GM21515 (cell line): ENCODE results near the gene GPR160.
"Not testable (repeated sequence)": the region's sequence is repeated elsewhere in the genome, so short reads cannot be mapped to it uniquely, and the experiment has no call there.

Experiments used
- ATAC-seq: cut with Tn5 transposase; IDR thresholded peaks from one replicate; pipeline ENCODE4 v1.9.1; 2021; ENCODE audit not compliant: unreplicated experiment

The GPR160 gene

GRCh38 chr3:170037463-170038433 is at the start of gene GPR160:
GPR160 (plus strand) TSS chr3:170037995; CDS start chr3:170083973, 45,978 bp downstream.
- ATAC-seq: peak; percentile 85

GRCh38 chr3:169990431-169990830 is 47.4 kb upstream of the GPR160 start:
- no peak for ATAC-seq

- ATAC-seq: no peak
These were observed 45.6 kb upstream of the GPR160 start for GRCh38 chr3:169992156-169992555.

- ATAC-seq: no peak
These were observed 45.0 kb upstream of the GPR160 start for GRCh38 chr3:169992781-169993180.

GRCh38 chr3:169993761-169994160 is 44.0 kb upstream of the GPR160 start:
- ATAC-seq: no peak

- no peak for ATAC-seq
These were observed 41.7 kb upstream of the GPR160 start for GRCh38 chr3:169996063-169996462.

- peak; percentile 17 for ATAC-seq
These were observed 39.1 kb upstream of the GPR160 start for GRCh38 chr3:169998668-169999131.

- ATAC-seq: peak; percentile 83
These were observed 38.4 kb upstream of the GPR160 start for GRCh38 chr3:169999433-169999832.

GRCh38 chr3:170000051-170000450 is 37.7 kb upstream of the GPR160 start:
- no peak for ATAC-seq

- ATAC-seq: no peak
These were observed 35.6 kb upstream of the GPR160 start for GRCh38 chr3:170002231-170002630.

- ATAC-seq: no peak
These were observed 34.9 kb upstream of the GPR160 start for GRCh38 chr3:170002879-170003278.

GRCh38 chr3:170003881-170004356 is 33.9 kb upstream of the GPR160 start:
- no peak for ATAC-seq

GRCh38 chr3:170007031-170007663 is 30.6 kb upstream of the GPR160 start:
- ATAC-seq: peak; percentile 96

- ATAC-seq: no peak
These were observed 27.3 kb upstream of the GPR160 start for GRCh38 chr3:170010498-170010897.

- no peak for ATAC-seq
These were observed 25.0 kb upstream of the GPR160 start for GRCh38 chr3:170012683-170013400.

GRCh38 chr3:170016057-170016456 is 21.7 kb upstream of the GPR160 start:
- no peak for ATAC-seq

- not testable (repeated sequence) for ATAC-seq
These were observed 18.5 kb upstream of the GPR160 start for GRCh38 chr3:170019306-170019705.

GRCh38 chr3:170021083-170021482 is 16.7 kb upstream of the GPR160 start:
- ATAC-seq: no peak

GRCh38 chr3:170022336-170022735 is 15.5 kb upstream of the GPR160 start:
- no peak for ATAC-seq

GRCh38 chr3:170023165-170023564 is 14.6 kb upstream of the GPR160 start:
- no peak for ATAC-seq

- ATAC-seq: no peak
These were observed 13.2 kb upstream of the GPR160 start for GRCh38 chr3:170024581-170024980.
